Neural crest cell (in vitro differentiated cells): ENCODE measurements around the gene PFKP. TPM values are rescaled to one million over a fixed set of nuclear protein-coding genes. Genes with fewer than 3 reads are reported as not detected.

ENCODE experiments used
- DNase-seq: peaks from one replicate; pipeline ENCODE4 v3.0.0; 2021; ENCODE audit warnings: low read depth, mixed read lengths, low spot score
- H3K27ac Mint-ChIP-seq: one replicate; pipeline ENCODE4 v1.8.0; 2021; ENCODE audit warnings: mild to moderate bottlenecking, mixed read lengths; ENCODE audit not compliant: unreplicated experiment
- H3K27me3 Mint-ChIP-seq: 2 replicates; pipeline ENCODE4 v1.8.0; 2021; ENCODE audit warnings: low read depth, mild to moderate bottlenecking, mixed read lengths
- H3K36me3 Mint-ChIP-seq: 2 replicates; pipeline ENCODE4 v1.8.0; 2021; ENCODE audit warnings: low read depth, mild to moderate bottlenecking, mixed read lengths
- H3K4me1 Mint-ChIP-seq: 2 replicates; pipeline ENCODE4 v1.8.0; 2021; ENCODE audit warnings: mixed read lengths
- H3K4me3 Mint-ChIP-seq: one replicate; pipeline ENCODE4 v1.8.0; 2021; ENCODE audit warnings: mild to moderate bottlenecking, mixed read lengths
- H3K9me3 Mint-ChIP-seq: 2 replicates; pipeline ENCODE4 v1.8.0; 2021; ENCODE audit warnings: mixed read lengths
- total RNA-seq: library from RNA; stranded (reverse); gene quantifications from 2 replicates; pipeline ENCODE4 v1.2.1, GENCODE V29; 2021
- TF ChIP-seq, protein P1 (sequence below): fragments of 200-600 bp; sonication (generic); conservative IDR thresholded peaks from 2 replicates; pipeline ENCODE4 v1.5.0; 2021; ENCODE audit warnings: antibody characterized with exemption, mild to moderate bottlenecking

PFKP gene
- total RNA-seq, 1 donor from 2014 or later: 18.9 TPM

DNA sequence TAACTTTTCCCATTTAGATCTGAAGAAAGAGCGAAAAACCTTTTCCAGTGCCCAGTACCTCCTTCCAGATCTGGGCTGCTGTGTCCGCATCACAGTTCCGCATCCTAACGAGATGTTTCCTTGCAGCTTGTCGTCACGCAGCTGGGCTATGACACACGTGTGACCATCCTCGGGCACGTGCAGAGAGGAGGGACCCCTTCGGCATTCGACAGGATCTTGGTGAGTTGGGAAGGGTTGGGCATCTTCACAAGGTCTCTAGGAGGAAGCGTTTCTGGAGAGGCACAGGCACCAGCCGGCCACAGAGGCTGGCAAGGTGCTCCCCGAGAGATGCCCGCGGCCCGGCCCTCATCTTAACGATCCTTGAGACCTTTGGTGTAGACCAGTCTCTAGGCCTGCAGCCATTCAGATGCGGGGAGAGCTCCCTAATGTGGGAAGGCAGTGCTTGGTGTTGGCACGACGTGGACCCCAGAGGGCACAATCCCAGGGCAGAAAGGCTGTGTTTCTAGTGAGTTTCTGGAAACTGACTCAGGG is 41.3 kb downstream of the PFKP start:
- TF ChIP-seq, protein P1, sequence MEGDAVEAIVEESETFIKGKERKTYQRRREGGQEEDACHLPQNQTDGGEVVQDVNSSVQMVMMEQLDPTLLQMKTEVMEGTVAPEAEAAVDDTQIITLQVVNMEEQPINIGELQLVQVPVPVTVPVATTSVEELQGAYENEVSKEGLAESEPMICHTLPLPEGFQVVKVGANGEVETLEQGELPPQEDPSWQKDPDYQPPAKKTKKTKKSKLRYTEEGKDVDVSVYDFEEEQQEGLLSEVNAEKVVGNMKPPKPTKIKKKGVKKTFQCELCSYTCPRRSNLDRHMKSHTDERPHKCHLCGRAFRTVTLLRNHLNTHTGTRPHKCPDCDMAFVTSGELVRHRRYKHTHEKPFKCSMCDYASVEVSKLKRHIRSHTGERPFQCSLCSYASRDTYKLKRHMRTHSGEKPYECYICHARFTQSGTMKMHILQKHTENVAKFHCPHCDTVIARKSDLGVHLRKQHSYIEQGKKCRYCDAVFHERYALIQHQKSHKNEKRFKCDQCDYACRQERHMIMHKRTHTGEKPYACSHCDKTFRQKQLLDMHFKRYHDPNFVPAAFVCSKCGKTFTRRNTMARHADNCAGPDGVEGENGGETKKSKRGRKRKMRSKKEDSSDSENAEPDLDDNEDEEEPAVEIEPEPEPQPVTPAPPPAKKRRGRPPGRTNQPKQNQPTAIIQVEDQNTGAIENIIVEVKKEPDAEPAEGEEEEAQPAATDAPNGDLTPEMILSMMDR: no peak
- Mint-ChIP-seq H3K36me3 (peaks cover 2% of the 10 kb centered on the region), H3K27me3 (no peaks in the 10 kb centered on the region)

DNA sequence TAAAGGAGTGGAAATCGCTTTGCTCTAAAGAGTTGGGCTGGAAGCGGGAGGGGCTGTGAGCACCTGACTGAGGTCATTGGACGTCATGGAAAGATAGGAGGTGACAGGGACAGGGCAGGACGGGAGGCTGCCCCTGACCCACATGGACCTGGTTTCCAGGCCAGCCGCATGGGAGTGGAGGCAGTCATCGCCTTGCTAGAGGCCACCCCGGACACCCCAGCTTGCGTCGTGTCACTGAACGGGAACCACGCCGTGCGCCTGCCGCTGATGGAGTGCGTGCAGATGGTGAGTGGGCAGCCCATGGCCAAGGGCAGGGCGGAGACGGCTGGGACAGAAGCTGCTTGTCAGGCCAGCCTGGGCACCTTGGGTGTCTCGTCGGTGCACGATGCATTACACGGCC is 41.8 kb downstream of the PFKP start:
- peaks cover 2% of the 10 kb centered on the region for H3K36me3 Mint-ChIP-seq

More for the DNA sequence above, 41.3 kb downstream of the PFKP start:
- H3K4me3 Mint-ChIP-seq: no peak overlapping the region
- H3K27ac Mint-ChIP-seq: no peak overlapping the region
- H3K9me3 Mint-ChIP-seq: no peaks in the 10 kb centered on the region
- peaks cover 7% of the 10 kb centered on the region for H3K4me1 Mint-ChIP-seq
- DNase-seq: no peak

DNA sequence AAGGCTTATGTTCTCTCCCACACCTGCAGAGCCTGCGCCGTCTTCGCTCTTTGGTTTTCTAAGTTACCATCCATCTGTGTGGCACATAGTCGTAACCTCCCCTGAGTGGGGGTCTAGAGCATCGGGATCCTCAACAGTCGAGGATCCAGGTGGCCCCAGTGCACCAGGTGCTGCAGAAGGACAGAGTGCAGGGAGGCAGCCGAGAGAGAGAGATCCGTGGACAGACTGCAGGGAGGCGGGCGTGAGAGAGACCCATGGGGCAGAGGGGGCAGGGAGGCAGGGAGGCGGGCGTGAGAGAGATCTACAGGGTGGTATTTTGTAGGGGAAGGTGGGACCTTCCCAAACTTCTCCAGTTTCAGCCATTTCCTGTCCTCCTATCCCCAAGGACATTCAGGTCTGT is 42.3 kb downstream of the PFKP start:
- TF ChIP-seq, protein P1: no peak
- Mint-ChIP-seq H3K27ac (no peak overlapping the region), H3K36me3 (peaks cover 2% of the 10 kb centered on the region), H3K4me3 (no peak overlapping the region), H3K27me3 (no peaks in the 10 kb centered on the region), H3K9me3 (no peaks in the 10 kb centered on the region), H3K4me1 (peaks cover 7% of the 10 kb centered on the region)
- no peak for DNase-seq

More for the DNA sequence above, 41.8 kb downstream of the PFKP start:
- H3K9me3 Mint-ChIP-seq: no peaks in the 10 kb centered on the region
- no peak for DNase-seq
- no peaks in the 10 kb centered on the region for H3K27me3 Mint-ChIP-seq
- H3K27ac Mint-ChIP-seq: no peak overlapping the region
- TF ChIP-seq, protein P1: no peak
- H3K4me3 Mint-ChIP-seq: no peak overlapping the region
- H3K4me1 Mint-ChIP-seq: peaks cover 7% of the 10 kb centered on the region

DNA sequence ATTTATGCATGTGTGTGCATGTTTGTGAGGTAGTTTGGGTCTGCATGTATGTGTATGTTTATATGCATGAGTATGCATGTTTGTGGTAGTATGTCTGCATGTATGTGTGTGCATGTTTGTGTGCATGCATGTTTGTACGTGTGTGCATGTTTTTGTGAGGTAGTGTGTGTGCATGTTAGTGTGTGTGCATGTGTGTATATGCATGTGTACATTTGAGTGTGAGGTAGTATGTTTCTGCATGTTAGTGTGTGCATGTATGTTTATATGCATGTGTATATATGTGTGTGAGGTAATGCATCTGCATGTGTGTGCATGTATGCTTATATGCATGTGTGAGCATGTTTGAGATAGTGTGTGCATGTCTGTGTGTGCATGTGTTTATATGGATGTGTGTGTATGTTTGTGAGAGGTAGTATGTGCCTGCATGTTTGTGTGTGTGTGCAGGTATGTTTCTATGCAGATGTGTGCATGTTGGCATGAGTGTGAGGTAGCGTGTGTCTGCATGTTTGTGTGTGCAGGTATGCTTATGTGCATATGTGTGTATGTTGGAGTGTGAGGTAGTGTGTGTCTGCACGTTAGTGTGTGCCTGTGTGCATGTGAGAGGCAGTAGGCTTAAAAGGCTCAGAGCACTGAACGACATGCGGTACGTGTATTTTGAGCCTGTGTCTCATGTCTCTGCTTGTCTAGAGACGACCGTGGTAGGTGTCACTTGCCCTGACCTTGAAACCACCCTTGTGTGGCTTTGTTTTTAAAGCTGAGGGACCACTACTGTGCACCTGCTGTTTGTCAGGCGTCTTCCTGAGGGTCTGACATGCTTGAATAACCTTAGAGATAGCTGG is 43.7 kb downstream of the PFKP start:
- Mint-ChIP-seq H3K4me3 (no peak overlapping the region), H3K27ac (peak overlapping the region; percentile 48), H3K9me3 (no peaks in the 10 kb centered on the region), H3K27me3 (no peaks in the 10 kb centered on the region), H3K36me3 (peaks cover 2% of the 10 kb centered on the region), H3K4me1 (peaks cover 7% of the 10 kb centered on the region)
- TF ChIP-seq, protein P1: no peak
- no peak for DNase-seq

DNA sequence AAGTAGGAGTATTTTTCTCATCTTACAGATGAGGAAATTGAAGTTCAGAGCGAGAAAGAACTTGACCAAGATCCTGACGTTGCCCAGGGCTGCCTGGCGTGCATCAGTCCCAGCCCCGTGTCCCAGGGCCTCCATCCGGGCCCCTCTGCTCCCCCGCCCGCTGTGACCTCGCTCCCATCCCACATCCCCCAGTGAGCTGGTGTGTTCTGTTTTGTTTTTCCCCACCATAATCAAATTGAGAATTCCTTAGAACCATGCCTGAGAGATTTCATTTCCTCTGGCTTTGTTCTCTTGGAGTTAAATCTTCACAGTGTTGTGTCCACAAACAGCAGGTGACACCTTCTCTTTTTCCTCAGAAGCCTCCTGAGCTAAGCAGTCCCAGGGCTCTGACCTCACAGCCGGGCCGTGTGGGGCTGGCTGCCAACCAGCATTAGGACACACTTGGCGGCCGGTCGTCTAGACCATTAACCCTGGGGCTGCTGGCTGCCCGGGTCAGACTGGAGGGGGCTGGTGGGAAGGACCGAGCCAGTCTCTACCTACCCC is 44.3 kb downstream of the PFKP start:
- no peak overlapping the region for H3K27ac Mint-ChIP-seq
- TF ChIP-seq, protein P1: no peak
- peaks cover 2% of the 10 kb centered on the region for H3K36me3 Mint-ChIP-seq
- H3K4me3 Mint-ChIP-seq: no peak overlapping the region
- H3K4me1 Mint-ChIP-seq: peaks cover 10% of the 10 kb centered on the region
- H3K27me3 Mint-ChIP-seq: no peaks in the 10 kb centered on the region
- no peaks in the 10 kb centered on the region for H3K9me3 Mint-ChIP-seq
- DNase-seq: no peak
